BLaER1 (cell line): ENCODE measurements around the gene FIG4.
"Not testable (repeated sequence)": the region's sequence is repeated elsewhere in the genome, so short reads cannot be mapped to it uniquely, and the experiment has no call there.

Experiments
- H3K27ac ChIP-seq: shearing (Covaris generic); formaldehyde crosslinking; 2 replicates; pipeline ENCODE4 v1.8.1; 2022
- H3K27me3 ChIP-seq: shearing (Covaris generic); formaldehyde crosslinking; 2 replicates; pipeline ENCODE4 v1.8.1; 2022
- H3K36me3 ChIP-seq: shearing (Covaris generic); formaldehyde crosslinking; 2 replicates; pipeline ENCODE4 v1.8.1; 2022
- H3K4me1 ChIP-seq: shearing (Covaris generic); formaldehyde crosslinking; 2 replicates; pipeline ENCODE4 v1.8.1; 2022
- H3K4me2 ChIP-seq: shearing (Covaris generic); formaldehyde crosslinking; 2 replicates; pipeline ENCODE4 v1.8.1; 2022
- H3K4me3 ChIP-seq: shearing (Covaris generic); formaldehyde crosslinking; 2 replicates; pipeline ENCODE4 v1.8.1; 2022
- H3K9ac ChIP-seq: shearing (Covaris generic); formaldehyde crosslinking; 2 replicates; pipeline ENCODE4 v1.8.1; 2022
- H3K9me3 ChIP-seq: shearing (Covaris generic); formaldehyde crosslinking; 2 replicates; pipeline ENCODE4 v1.8.1; 2022
- H4K20me1 ChIP-seq: shearing (Covaris generic); formaldehyde crosslinking; 2 replicates; pipeline ENCODE4 v1.8.1; 2022
- Cebpa-rat ChIP-seq: shearing (Covaris generic); IDR thresholded peaks from 2 replicates; pipeline ENCODE4 v1.8.1; 2022

Gene FIG4

DNA sequence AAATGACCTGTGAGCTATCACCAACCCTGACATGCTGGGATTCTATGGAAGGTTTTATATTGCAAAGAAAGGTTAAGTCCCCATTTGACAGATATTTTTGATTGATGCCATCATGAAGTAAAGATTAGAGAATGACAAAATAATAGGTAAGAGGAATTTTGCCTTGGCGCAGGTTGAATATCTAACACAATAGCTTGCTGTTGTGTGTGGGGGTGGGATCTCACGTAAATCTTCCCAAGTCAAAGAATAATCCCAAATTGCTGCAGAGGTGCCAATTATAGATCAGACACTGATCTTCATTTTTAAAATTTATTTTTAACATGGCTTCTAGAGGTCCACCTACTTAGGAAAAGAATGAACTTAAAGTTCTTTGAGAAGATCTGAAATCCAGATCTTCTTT, 135.5 kb downstream of the FIG4 start:
- Histone ChIP-seq H3K27ac (no peak overlapping the region), H4K20me1 (no peaks in the 10 kb centered on the region), H3K4me1 (no peaks in the 10 kb centered on the region), H3K9ac (no peak overlapping the region), H3K4me2 (no peak overlapping the region), H3K4me3 (no peak overlapping the region), H3K27me3 (no peaks in the 10 kb centered on the region), H3K9me3 (peaks cover 22% of the 10 kb centered on the region), H3K36me3 (no peaks in the 10 kb centered on the region; the same call in 1 of the 2 replicates)
- TF ChIP-seq Cebpa-rat, result no peak

DNA sequence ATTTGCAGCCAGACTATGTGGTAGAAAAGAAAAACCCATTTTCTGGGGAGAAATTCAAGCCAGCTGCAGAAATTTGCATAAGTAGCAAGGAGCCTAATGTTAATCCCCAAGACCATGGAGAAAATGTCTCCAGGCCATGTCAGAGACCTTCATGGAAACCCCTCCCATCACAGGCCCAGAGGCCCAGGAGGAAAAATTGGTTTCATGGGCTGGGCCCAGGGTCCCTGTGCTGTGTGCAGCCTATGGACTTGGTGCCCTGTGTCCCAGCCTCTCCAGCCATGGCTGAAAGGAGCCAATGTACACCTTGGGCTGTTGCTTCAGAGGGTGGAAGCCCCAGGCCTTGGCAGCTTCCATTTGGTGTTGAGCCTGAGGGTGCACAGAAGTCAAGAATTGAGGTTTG, 140.3 kb downstream of the FIG4 start:
- not testable (repeated sequence) for H3K9ac ChIP-seq, H4K20me1 ChIP-seq, H3K4me1 ChIP-seq, H3K27ac ChIP-seq, H3K4me2 ChIP-seq, H3K36me3 ChIP-seq, H3K4me3 ChIP-seq, H3K27me3 ChIP-seq
- peaks cover 35% of the 10 kb centered on the region for H3K9me3 ChIP-seq

DNA sequence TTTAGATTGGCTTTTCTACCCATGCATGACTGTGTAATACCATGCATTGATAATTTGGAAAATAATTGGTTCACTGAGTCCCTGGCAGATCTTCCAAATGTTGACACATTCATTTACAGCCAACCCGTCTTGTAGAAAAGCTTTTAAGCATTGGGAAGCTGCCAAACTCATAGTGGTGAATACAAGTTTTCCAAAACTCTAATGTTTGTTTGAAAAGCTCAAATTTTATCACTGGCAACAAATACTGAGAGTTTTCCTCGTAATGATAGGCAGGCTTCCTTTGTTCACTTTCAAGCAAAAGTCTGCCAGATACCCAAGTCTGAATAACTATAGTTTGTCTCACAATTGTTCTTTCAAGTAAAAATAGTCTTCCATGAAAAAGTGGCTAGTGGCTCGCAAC, 143.0 kb downstream of the FIG4 start:
- Histone ChIP-seq H4K20me1 (no peaks in the 10 kb centered on the region), H3K4me2 (no peak overlapping the region), H3K9ac (no peak overlapping the region), H3K4me1 (no peaks in the 10 kb centered on the region), H3K36me3 (no peaks in the 10 kb centered on the region), H3K27ac (no peak overlapping the region), H3K9me3 (peaks cover 35% of the 10 kb centered on the region), H3K27me3 (no peaks in the 10 kb centered on the region), H3K4me3 (no peak overlapping the region)
- no peak for TF ChIP-seq Cebpa-rat

DNA sequence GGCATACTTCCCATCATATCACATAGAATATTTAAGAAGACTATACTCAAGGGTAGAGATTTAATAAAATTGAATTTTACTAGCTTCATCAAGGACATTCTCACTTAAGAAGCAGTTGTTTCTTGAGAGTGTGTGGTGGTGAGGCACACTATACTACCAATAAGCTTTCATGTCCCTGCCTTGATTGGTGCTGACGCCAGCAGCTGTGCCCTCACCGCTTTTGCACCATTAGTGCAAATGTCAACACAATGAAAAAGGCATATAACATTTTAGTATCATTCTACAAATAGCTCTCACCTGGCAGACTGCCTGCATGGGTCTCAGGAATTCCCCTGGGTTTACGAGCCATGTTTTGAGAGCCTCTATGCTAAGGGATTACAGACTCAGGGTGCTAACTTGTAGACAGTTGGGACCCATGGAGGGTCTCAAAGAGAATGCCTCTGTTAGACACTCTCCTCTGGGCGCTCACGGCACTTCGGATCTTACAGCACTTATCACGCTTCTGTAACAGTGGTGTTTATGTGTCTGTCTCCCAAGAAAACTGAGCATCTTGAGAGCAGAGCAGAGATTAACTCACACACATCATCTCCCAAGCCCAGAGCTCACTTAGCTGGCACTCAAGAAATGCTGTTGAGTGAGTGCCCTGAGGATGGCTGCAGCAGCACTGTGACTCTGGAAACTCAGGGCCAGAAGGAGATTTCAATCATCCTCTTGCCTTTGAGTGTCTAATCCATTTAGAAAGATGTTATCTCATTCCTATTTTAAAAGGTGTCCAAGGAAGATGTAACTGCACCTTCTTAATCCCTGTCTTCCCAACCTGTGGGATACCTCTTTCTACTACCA, 143.7 kb downstream of the FIG4 start:
- Histone ChIP-seq H3K9ac (no peak overlapping the region), H3K4me1 (no peaks in the 10 kb centered on the region), H3K4me2 (no peak overlapping the region), H3K36me3 (no peaks in the 10 kb centered on the region), H3K27me3 (no peaks in the 10 kb centered on the region), H3K27ac (no peak overlapping the region), H4K20me1 (no peaks in the 10 kb centered on the region), H3K4me3 (no peak overlapping the region), H3K9me3 (peaks cover 30% of the 10 kb centered on the region)
- TF ChIP-seq Cebpa-rat, result no peak

DNA sequence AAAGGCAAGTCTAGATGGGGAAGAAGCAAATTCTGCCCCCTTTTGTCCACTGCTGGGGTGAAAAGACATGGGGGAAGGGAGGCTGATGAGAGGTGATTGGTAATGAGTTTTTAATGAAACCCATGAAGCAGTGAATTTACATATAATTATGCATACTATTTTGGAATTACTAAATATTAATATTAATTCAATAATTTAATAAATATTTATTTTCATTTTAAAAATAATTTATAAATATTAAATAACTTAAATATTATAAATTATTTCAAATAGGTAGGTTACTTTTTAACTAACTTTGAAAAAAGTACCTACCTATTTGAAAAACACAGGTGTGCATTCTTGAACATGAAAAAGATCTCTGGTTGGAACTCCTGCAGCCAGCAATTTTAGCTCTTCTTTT, 148.9 kb downstream of the FIG4 start:
- H3K4me3 ChIP-seq, result no peak overlapping the region
- H3K9ac ChIP-seq, result no peak overlapping the region
- no peaks in the 10 kb centered on the region for H3K36me3 ChIP-seq
- no peak for TF ChIP-seq Cebpa-rat
- H4K20me1 ChIP-seq, result no peaks in the 10 kb centered on the region
- H3K27me3 ChIP-seq, result no peaks in the 10 kb centered on the region
- no peaks in the 10 kb centered on the region for H3K9me3 ChIP-seq
- H3K4me1 ChIP-seq, result no peaks in the 10 kb centered on the region
- H3K4me2 ChIP-seq, result no peak overlapping the region
- no peak overlapping the region for H3K27ac ChIP-seq

DNA sequence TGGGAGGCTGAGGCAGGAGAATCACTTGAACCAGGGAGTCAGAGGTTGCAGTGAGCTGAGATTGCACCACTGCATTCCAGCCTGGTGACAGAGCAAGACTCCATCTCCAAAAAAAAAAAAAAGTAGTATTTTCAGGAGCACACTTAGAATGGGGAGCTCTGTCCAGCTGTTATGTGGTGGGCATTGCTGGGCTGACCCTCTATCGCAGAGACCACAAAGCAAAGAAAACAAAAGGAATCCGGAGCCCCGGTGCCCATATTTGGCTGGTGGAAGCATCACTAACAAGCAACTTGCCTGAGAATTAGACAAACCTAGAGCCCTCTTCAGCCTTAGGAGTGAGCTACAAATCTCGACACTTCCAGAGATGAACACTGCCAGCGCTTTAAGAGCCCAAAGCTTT, 149.7 kb downstream of the FIG4 start:
- no peaks in the 10 kb centered on the region for H3K27me3 ChIP-seq
- no peaks in the 10 kb centered on the region for H3K9me3 ChIP-seq
- no peak overlapping the region for H3K9ac ChIP-seq
- H4K20me1 ChIP-seq, result no peaks in the 10 kb centered on the region
- H3K27ac ChIP-seq, result no peak overlapping the region
- no peak overlapping the region for H3K4me2 ChIP-seq
- no peaks in the 10 kb centered on the region for H3K36me3 ChIP-seq
- TF ChIP-seq Cebpa-rat, result no peak
- H3K4me1 ChIP-seq, result no peaks in the 10 kb centered on the region
- H3K4me3 ChIP-seq, result no peak overlapping the region

DNA sequence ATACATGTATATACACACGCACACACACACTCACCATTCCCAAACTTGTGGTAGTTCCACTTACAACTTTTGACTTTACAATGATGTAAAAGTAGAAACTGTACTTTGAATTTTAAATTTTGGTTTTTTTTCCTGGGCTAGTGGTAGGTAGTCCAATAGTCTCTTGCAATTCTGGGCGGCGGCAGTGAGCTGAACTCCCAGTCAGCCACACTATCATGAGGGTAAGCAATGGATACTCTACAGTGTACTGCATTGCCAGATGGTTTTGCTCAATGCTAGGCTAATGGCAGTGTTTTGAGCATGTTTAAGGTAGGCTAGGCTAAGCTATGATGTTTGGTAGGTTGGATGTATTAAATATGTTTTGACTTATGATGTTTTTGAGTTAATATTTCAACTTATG, 150.8 kb downstream of the FIG4 start:
- no peaks in the 10 kb centered on the region for H3K4me1 ChIP-seq
- no peaks in the 10 kb centered on the region for H3K9me3 ChIP-seq
- TF ChIP-seq Cebpa-rat, result no peak
- no peak overlapping the region for H3K9ac ChIP-seq
- H3K27ac ChIP-seq, result no peak overlapping the region
- H3K27me3 ChIP-seq, result no peaks in the 10 kb centered on the region
- H3K4me3 ChIP-seq, result no peak overlapping the region
- H3K4me2 ChIP-seq, result no peak overlapping the region
- H4K20me1 ChIP-seq, result no peaks in the 10 kb centered on the region
- H3K36me3 ChIP-seq, result no peaks in the 10 kb centered on the region

DNA sequence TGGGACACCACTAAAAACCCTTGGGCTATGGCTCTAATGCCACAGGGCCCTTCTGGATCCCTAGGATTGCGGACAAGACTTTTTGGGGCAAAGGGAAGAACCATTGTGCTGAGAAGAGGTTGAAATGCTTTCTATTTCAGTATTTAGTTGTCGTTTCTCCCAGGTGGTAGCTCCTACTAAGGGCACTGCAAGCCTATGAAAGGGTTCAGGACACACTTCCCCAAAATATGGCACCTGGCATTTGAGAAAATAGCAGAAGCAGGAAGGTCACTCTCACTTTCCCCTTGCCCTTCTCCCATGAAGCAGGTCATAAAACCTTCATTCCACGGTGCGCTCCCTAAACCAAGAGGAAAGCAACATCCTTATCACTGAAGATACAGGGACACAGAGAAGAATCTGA, 161.6 kb downstream of the FIG4 start:
- Histone ChIP-seq H3K4me3 (no peak overlapping the region), H3K27me3 (no peaks in the 10 kb centered on the region)

DNA sequence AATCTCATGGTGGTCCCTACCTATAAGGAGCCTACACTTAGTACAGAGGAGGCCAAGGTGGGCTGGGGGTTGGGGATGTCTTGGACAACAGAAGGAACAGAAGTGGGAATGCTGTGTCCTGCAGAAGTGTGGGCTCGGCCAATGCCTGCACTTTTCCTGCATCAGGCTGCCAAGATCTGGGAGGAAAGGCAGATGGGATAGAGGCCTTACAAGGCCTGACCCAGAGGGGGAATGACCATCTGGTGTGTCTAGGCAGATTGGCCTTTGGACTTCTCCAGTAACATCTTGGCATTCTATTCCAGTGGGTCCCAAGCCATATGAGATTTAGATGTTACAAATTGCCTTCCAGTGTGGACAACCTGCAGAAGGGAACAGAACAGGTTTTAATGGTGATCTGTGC, 162.3 kb downstream of the FIG4 start:
- no peaks in the 10 kb centered on the region for H3K36me3 ChIP-seq
- no peak overlapping the region for H3K27ac ChIP-seq
- H4K20me1 ChIP-seq, result no peaks in the 10 kb centered on the region
- H3K9ac ChIP-seq, result no peak overlapping the region
- no peak for TF ChIP-seq Cebpa-rat
- H3K9me3 ChIP-seq, result no peaks in the 10 kb centered on the region
- no peak overlapping the region for H3K4me3 ChIP-seq
- no peak overlapping the region for H3K4me2 ChIP-seq
- H3K27me3 ChIP-seq, result no peaks in the 10 kb centered on the region
- H3K4me1 ChIP-seq, result no peaks in the 10 kb centered on the region

More for the DNA sequence above, 161.6 kb downstream of the FIG4 start:
- TF ChIP-seq Cebpa-rat, result no peak
- H3K36me3 ChIP-seq, result no peaks in the 10 kb centered on the region
- no peak overlapping the region for H3K9ac ChIP-seq
- H3K4me1 ChIP-seq, result no peaks in the 10 kb centered on the region
- no peaks in the 10 kb centered on the region for H4K20me1 ChIP-seq
- H3K9me3 ChIP-seq, result no peaks in the 10 kb centered on the region
- no peak overlapping the region for H3K4me2 ChIP-seq
- no peak overlapping the region for H3K27ac ChIP-seq

DNA sequence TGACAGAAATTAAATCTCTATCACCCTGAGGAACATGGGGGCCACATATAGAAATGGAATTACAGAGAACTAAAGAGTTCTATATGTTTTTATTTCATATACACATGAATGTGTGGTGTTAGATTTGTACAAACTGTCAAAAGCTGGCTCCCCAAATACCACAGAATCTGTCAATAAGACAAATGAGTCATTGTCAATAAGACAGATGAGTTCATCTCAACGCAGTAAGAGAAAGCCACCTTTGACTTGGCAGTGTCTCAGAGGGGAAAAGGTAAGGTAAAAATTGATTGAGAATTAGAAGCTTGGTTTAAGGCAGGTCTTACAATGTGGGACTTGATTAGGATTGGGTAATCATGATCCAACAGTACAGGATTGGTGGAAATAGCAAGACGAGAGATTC, 162.9 kb downstream of the FIG4 start:
- H3K27ac ChIP-seq, result no peak overlapping the region
- H3K36me3 ChIP-seq, result no peaks in the 10 kb centered on the region
- no peaks in the 10 kb centered on the region for H3K9me3 ChIP-seq
- no peak overlapping the region for H3K9ac ChIP-seq
- H3K27me3 ChIP-seq, result no peaks in the 10 kb centered on the region
- TF ChIP-seq Cebpa-rat, result no peak
- no peak overlapping the region for H3K4me2 ChIP-seq
- no peak overlapping the region for H3K4me3 ChIP-seq
- no peaks in the 10 kb centered on the region for H3K4me1 ChIP-seq
- no peaks in the 10 kb centered on the region for H4K20me1 ChIP-seq
